Pancreas (tissue), 10 donors: ENCODE results near the gene ATP5PD. TPM values are rescaled to one million over a fixed set of nuclear protein-coding genes. Genes with fewer than 3 reads are reported as not detected.

Experiments
- ATAC-seq, 4 donors: fragments of 200-7000 bp; cut with Tn5 transposase; one replicate each; pipeline versions ENCODE4 v1.8.0 to v1.9.1; 2020; ENCODE audit warnings: mild to moderate bottlenecking in 4 of 4, moderate library complexity in 4 of 4
- DNase-seq, 6 donors: peaks; one replicate each; pipeline ENCODE4 v3.0.0-alpha.2; 2020
- FAIRE-seq: peaks from 2 replicates; lab custom pipeline; 2012; peaks lifted over from hg19 to GRCh38; lab: Jason Lieb, UNC
- H3K27ac ChIP-seq, 4 donors: fragments of 200-600 bp; sonication (generic); 1 replicate in 3 of 4; 2 replicates in 1 of 4; pipeline versions ENCODE4 v1.5.0 to v1.8.0; 2020
- H3K27me3 ChIP-seq, 4 donors: fragments of 200-600 bp; one replicate each; pipeline ENCODE4 v1.8.0; 2021
- H3K36me3 ChIP-seq, 3 donors: fragments of 200-600 bp; sonication (generic) in 1 of 3; one replicate each; pipeline versions ENCODE4 v1.5.0 to v1.8.0; 2020 to 2021
- H3K4me1 ChIP-seq, 3 donors: fragments of 200-600 bp; one replicate each; pipeline ENCODE4 v1.8.0; 2021
- H3K4me3 ChIP-seq, 4 donors: fragments of 200-600 bp; sonication (generic) in 2 of 4; one replicate each; pipeline versions ENCODE4 v1.5.0 to v1.8.0; 2020 to 2021
- H3K9me3 ChIP-seq, 4 donors: fragments of 200-600 bp; one replicate each; pipeline ENCODE4 v1.8.0; 2021
- CTCF ChIP-seq, 4 donors: fragments of 200-600 bp; sonication (generic) in 3 of 4; IDR thresholded peaks; one replicate each; pipeline versions ENCODE4 v1.5.0 to v1.8.0; 2021; ENCODE audit warnings: antibody characterized with exemption in 4 of 4
- WGBS, 2 donors: extraction: QIAGEN DNeasy Blood & Tissue Kit; methylation state at CpG; one replicate each; pipeline ENCODE4 v1.1.7; 2013; 5-methylcytosine and 5-hydroxymethylcytosine counted together
- intact Hi-C, 3 donors: fragments of 100-400 bp; cut with DNase I; formaldehyde crosslinking; loops; one replicate each; pipeline versions ENCODE4 v1.11.1 to v1.14.2; 2022
- polyA plus RNA-seq, 2 donors: library from polyadenylated mRNA; stranded (reverse); fragments of 200-250 nt; gene quantifications; one replicate each; pipeline ENCODE4 v1.2.3, GENCODE V29; 2013
- total RNA-seq, 6 donors: library from RNA; stranded (reverse); fragmentation: NEBNext Ultra II Directional in 4 of 6; extraction: Animal tissue kit (Norgen Biotek cat#: 25700) in 4 of 6; gene quantifications; one replicate each; pipeline versions ENCODE4 v1.2.1 to v1.2.4, GENCODE V29; 2021 to 2023
- donor health status: healthy with polysubstance abuse.
- donor health status: DM: no; HTN: no; CAD: no; lungs with moderate emphysema.
- donor health status: DM: no; HTN: no; CAD: no.
- donor health status: control.
- donor health status: control.
- donor health status: Bipolar disorder and iron deficiency.
- donor health status: DM: yes; HTN: yes; CAD: no.
- donor health status: DM: no; HTN: no; CAD: no.
- donor health status: DM: no; HTN: no; CAD: no.
- donor health status: DM: yes; HTN: yes; CAD: no.

The ATP5PD gene
- total and polyA plus RNA-seq, 8 donors = 81.6 to 229 (median 110) TPM

GRCh38 chr17:75064460-75064859 is 17.7 kb upstream of the ATP5PD start:
- H3K36me3 ChIP-seq = peaks cover 2 to 30% (median 14%) of the 10 kb centered on the region in 3 donors
- no peaks in the 10 kb centered on the region for H3K9me3 ChIP-seq
- intact Hi-C loops = no loop called here
- WGBS, 2 donors = 87 to 90% methylated on average over 8 of the region's 8 CpGs
- ATAC-seq (no peak), DNase-seq (no peak), FAIRE-seq (no peak)
- TF ChIP-seq CTCF (IDR thresholded peaks at IDR 0.05) = no peak
- no peaks in the 10 kb centered on the region for H3K4me1 ChIP-seq
- no peak overlapping the region for H3K27ac ChIP-seq
- H3K4me3 ChIP-seq = no peak overlapping the region
- H3K27me3 ChIP-seq = no peaks in the 10 kb centered on the region

GRCh38 chr17:75064040-75064439 is 17.3 kb upstream of the ATP5PD start:
- WGBS, 2 donors = 89 to 91% methylated on average over 11 of the region's 11 CpGs
- Histone ChIP-seq H3K27me3 (no peaks in the 10 kb centered on the region), H3K9me3 (no peaks in the 10 kb centered on the region), H3K36me3 (peaks cover 2 to 30% (median 14%) of the 10 kb centered on the region in 3 donors), H3K4me3 (no peak overlapping the region), H3K4me1 (no peaks in the 10 kb centered on the region), H3K27ac (no peak overlapping the region)
- ATAC-seq = no peak
- FAIRE-seq = no peak
- intact Hi-C loops = no loop called here
- peak in 1 of 6 donors; percentile 18 for DNase-seq
- TF ChIP-seq CTCF (IDR thresholded peaks at IDR 0.05) = no peak

- no peak for ATAC-seq
- Histone ChIP-seq H3K9me3 (no peaks in the 10 kb centered on the region), H3K27me3 (no peaks in the 10 kb centered on the region), H3K4me1 (no peaks in the 10 kb centered on the region), H3K27ac (no peak overlapping the region), H3K4me3 (no peak overlapping the region), H3K36me3 (peaks cover 2 to 30% (median 14%) of the 10 kb centered on the region in 3 donors)
- DNase-seq = peak in 1 of 6 donors; percentile 17
- WGBS, 2 donors = 77 to 96% methylated on average over 3 of the region's 3 CpGs
- no peak for FAIRE-seq
- intact Hi-C loops = no loop called here
- TF ChIP-seq CTCF (IDR thresholded peaks at IDR 0.05) = no peak
Measured at GRCh38 chr17:75063626-75064025, 16.9 kb upstream of the ATP5PD start.

GRCh38 chr17:75063201-75063600 is 16.4 kb upstream of the ATP5PD start:
- no peaks in the 10 kb centered on the region for H3K4me1 ChIP-seq
- H3K27ac ChIP-seq = no peak overlapping the region
- TF ChIP-seq CTCF (IDR thresholded peaks at IDR 0.05) = no peak
- FAIRE-seq (no peak), DNase-seq (peak in 1 of 6 donors; percentile 33), ATAC-seq (no peak)
- H3K27me3 ChIP-seq = no peaks in the 10 kb centered on the region
- no peak overlapping the region for H3K4me3 ChIP-seq
- H3K36me3 ChIP-seq = peaks cover 2 to 30% (median 14%) of the 10 kb centered on the region in 3 donors
- no peaks in the 10 kb centered on the region for H3K9me3 ChIP-seq
- intact Hi-C loops = no loop called here
- WGBS, 2 donors = 88 to 93% methylated on average over 13 of the region's 13 CpGs

GRCh38 chr17:75061618-75062017 is 14.8 kb upstream of the ATP5PD start:
- no peak for TF ChIP-seq CTCF (IDR thresholded peaks at IDR 0.05)
- FAIRE-seq = no peak
- 86 to 91% methylated on average over 8 of the region's 8 CpGs for WGBS, 2 donors
- peak in 1 of 6 donors; percentile 26 for DNase-seq
- Histone ChIP-seq H3K27me3 (no peaks in the 10 kb centered on the region), H3K36me3 (peaks cover 2 to 30% (median 14%) of the 10 kb centered on the region in 3 donors), H3K4me1 (no peaks in the 10 kb centered on the region), H3K4me3 (no peak overlapping the region), H3K27ac (no peak overlapping the region), H3K9me3 (no peaks in the 10 kb centered on the region)
- intact Hi-C loops = no loop called here
- no peak for ATAC-seq
